Right cardiac atrium (tissue), 5 donors: Measurements from ENCODE around the gene KRT81. TPM values are rescaled to one million over a fixed set of nuclear protein-coding genes. Genes with fewer than 3 reads are reported as not detected.
A peak's percentile ranks its signal among the peaks of the same experiment; 100 is the strongest.
"Not testable (repeated sequence)": the region's sequence is repeated elsewhere in the genome, so short reads cannot be mapped to it uniquely, and the experiment has no call there.

ENCODE experiments used
- ATAC-seq, 2 donors: fragments of 200-7000 bp; cut with Tn5 transposase; one replicate each; pipeline versions ENCODE4 v1.8.0 to v1.9.1; 2020; ENCODE audit warnings: moderate library complexity in 2 of 2, mild to moderate bottlenecking in 1 of 2
- DNase-seq, 3 donors: peaks; one replicate each; pipeline ENCODE4 v3.0.0-alpha.2; 2020
- H3K27ac ChIP-seq: one replicate; pipeline ENCODE4 v1.5.1; 2013; ENCODE audit warnings: mild to moderate bottlenecking, low read length, control low read depth, moderate library complexity
- H3K27me3 ChIP-seq: one replicate; pipeline ENCODE4 v1.6.1; 2013; ENCODE audit not compliant: control insufficient read depth, insufficient read depth
- H3K4me1 ChIP-seq: one replicate; pipeline ENCODE4 v1.6.1; 2013; ENCODE audit warnings: low read length; ENCODE audit not compliant: control insufficient read depth, insufficient read depth
- H3K4me3 ChIP-seq: one replicate; pipeline ENCODE4 v1.5.1; 2013; ENCODE audit warnings: low read length, control low read depth
- H3K9me3 ChIP-seq: one replicate; pipeline ENCODE4 v1.6.1; 2013; ENCODE audit warnings: low read length; ENCODE audit not compliant: control insufficient read depth
- WGBS: extraction: QIAGEN DNeasy Blood & Tissue Kit; methylation state at CpG from one replicate; pipeline ENCODE4 v1.1.7; 2013; 5-methylcytosine and 5-hydroxymethylcytosine counted together
- intact Hi-C, 4 donors: fragments of 100-400 bp; cut with DNase I; formaldehyde crosslinking; loops; one replicate each; pipeline versions ENCODE4 v1.11.0 to v1.14.0; 2022 to 2023
- polyA plus RNA-seq: library from polyadenylated mRNA; stranded (reverse); fragments of 200-250 nt; gene quantifications from one replicate; pipeline ENCODE4 v1.2.3, GENCODE V29; 2013
- total RNA-seq, 4 donors: library from RNA; stranded (reverse); fragmentation: NEBNext Ultra II Directional; extraction: Animal tissue kit (Norgen Biotek cat#: 25700); gene quantifications; one replicate each; pipeline ENCODE4 v1.2.1, GENCODE V29; 2021
- donor health status: healthy with polysubstance abuse.
- donor health status: DM: no; HTN: yes; CAD: no.
- donor health status: DM: no; HTN: no; CAD: no.
- donor health status: DM: no; HTN: yes; CAD: no; lungs with severe emphysema.
- donor health status: DM: yes; HTN: yes; CAD: no.

Gene KRT81
- total and polyA plus RNA-seq, 5 donors, result not detected

DNA sequence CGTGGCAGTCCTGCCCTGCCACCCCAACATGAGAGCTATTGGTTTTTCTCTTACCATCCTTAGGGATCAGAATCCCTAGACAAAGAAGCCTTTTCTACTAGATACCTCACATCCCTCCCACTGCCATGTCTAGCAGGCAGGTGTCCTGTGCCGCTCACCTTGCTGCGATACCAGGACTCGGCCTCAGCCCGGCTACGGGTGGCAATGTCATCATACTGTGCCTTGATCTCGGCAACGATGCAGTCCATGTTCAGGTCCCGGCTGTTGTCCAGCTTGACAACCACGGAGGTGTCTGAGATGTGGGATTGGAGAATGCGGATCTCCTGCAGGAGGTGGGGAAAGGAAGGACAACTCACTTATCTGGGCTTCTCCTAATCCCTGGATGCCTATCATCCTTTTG lies 25.4 kb upstream of the KRT81 start:
- ATAC-seq, result no peak
- Histone ChIP-seq H3K27me3 (no peaks in the 10 kb centered on the region), H3K27ac (no peak overlapping the region)

GRCh38 chr12:52316290-52316689 lies 25.0 kb upstream of the KRT81 start:
- intact Hi-C loops, result no loop called here
- Histone ChIP-seq H3K4me3 (no peak overlapping the region), H3K27me3 (no peaks in the 10 kb centered on the region), H3K9me3 (no peaks in the 10 kb centered on the region), H3K4me1 (no peaks in the 10 kb centered on the region), H3K27ac (no peak overlapping the region)
- DNase-seq (no peak), ATAC-seq (no peak)
- 83% methylated on average over 9 of the region's 9 CpGs for WGBS

More for the DNA sequence above, 25.4 kb upstream of the KRT81 start:
- no peaks in the 10 kb centered on the region for H3K4me1 ChIP-seq
- H3K9me3 ChIP-seq, result no peaks in the 10 kb centered on the region
- DNase-seq, result no peak
- 80% methylated on average over 11 of the region's 11 CpGs for WGBS
- H3K4me3 ChIP-seq, result no peak overlapping the region
- intact Hi-C loops, result no loop called here

DNA sequence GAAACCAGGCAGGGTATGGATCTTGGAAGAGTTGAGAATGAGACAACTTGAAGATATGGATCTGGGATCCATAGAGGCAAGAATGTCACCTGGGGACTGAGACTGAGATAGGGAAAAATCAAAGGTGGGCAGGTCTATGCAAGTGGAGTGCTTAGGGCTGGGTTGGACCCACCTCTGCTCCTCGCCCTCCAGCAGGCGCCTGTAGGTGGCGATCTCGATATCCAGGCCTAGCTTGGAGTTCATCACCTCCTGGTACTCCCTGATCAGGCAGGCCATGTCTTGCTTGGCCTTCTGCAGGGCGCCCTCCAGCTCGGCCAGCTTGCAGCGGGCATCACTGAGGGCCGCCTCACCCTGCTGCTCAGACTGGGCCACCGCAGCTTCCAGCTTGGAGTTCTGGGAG lies 24.4 kb upstream of the KRT81 start:
- H3K9me3 ChIP-seq, H3K4me3 ChIP-seq, DNase-seq, intact Hi-C loops, ATAC-seq, H3K27me3 ChIP-seq, H3K4me1 ChIP-seq, H3K27ac ChIP-seq: not testable (repeated sequence)
- WGBS, result 53% methylated on average over 9 of the region's 9 CpGs

GRCh38 chr12:52314511-52314910 lies 23.2 kb upstream of the KRT81 start:
- 83% methylated on average over 13 of the region's 13 CpGs for WGBS
- intact Hi-C loops, result no loop called here
- ATAC-seq (no peak), DNase-seq (no peak)
- Histone ChIP-seq H3K4me1 (no peaks in the 10 kb centered on the region), H3K27me3 (no peaks in the 10 kb centered on the region), H3K4me3 (no peak overlapping the region), H3K27ac (no peak overlapping the region), H3K9me3 (no peaks in the 10 kb centered on the region)

DNA sequence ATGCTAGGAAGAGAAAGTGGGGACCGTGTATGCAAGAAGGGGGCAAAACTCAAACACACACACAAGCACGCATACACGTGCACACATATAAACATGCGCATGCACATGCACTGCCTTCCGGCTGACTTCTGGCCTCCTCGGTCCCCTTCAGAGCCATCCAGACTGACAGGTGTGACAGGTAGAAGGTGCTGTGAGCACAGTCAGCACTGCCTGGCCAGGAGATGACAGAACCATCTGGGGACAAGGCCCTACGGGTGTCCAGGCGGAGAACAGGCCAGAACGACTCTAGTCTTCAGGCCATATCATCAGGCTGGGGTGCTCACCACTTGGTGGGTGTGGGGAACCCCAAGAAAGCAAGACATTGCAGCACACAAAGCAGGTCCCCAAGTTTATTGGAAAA lies 22.6 kb upstream of the KRT81 start:
- H3K4me1 ChIP-seq, result no peaks in the 10 kb centered on the region
- WGBS, result 84% methylated on average over 9 of the region's 9 CpGs
- H3K9me3 ChIP-seq, result no peaks in the 10 kb centered on the region
- intact Hi-C loops, result no loop called here
- ATAC-seq (no peak), DNase-seq (no peak)
- H3K27me3 ChIP-seq, result no peaks in the 10 kb centered on the region
- H3K27ac ChIP-seq, result no peak overlapping the region
- no peak overlapping the region for H3K4me3 ChIP-seq

DNA sequence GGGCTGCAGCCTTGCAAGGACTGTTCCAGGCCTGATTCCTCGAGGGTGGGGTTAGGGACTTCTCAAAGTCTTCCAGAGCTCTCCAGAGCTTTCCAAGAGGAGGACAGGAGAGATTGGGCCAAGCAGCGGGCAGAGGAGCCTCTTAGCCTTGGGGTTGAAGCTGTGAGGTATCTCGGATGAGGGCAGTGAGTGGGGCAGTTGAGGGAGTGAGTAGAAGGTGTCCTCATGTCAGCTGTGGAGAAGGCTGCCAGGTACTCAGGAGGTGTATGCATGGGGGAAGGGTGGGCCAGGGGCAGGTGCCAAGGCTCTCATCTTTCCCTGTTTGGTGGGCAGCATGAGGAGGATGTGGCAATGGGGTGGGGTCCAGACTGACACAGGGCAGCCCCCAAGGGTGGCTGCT lies 22.1 kb upstream of the KRT81 start:
- no peaks in the 10 kb centered on the region for H3K9me3 ChIP-seq
- intact Hi-C loops, result no loop called here
- H3K4me1 ChIP-seq, result no peaks in the 10 kb centered on the region
- no peaks in the 10 kb centered on the region for H3K27me3 ChIP-seq
- no peak for DNase-seq
- ATAC-seq, result no peak
- 72% methylated on average over 3 of the region's 3 CpGs for WGBS
- H3K4me3 ChIP-seq, result no peak overlapping the region
- no peak overlapping the region for H3K27ac ChIP-seq

GRCh38 chr12:52312086-52312485 lies 20.8 kb upstream of the KRT81 start:
- DNase-seq (no peak), ATAC-seq (no peak)
- H3K4me3 ChIP-seq, result no peak overlapping the region
- H3K27me3 ChIP-seq, result no peaks in the 10 kb centered on the region
- 73% methylated on average over 4 of the region's 4 CpGs for WGBS
- H3K4me1 ChIP-seq, result no peaks in the 10 kb centered on the region
- intact Hi-C loops, result no loop called here
- no peak overlapping the region for H3K27ac ChIP-seq
- no peaks in the 10 kb centered on the region for H3K9me3 ChIP-seq

- no peak for DNase-seq
- no peaks in the 10 kb centered on the region for H3K27me3 ChIP-seq
- no peaks in the 10 kb centered on the region for H3K9me3 ChIP-seq
- ATAC-seq, result peak; percentile 25 to 63
- no peaks in the 10 kb centered on the region for H3K4me1 ChIP-seq
- 69% methylated on average over 3 of the region's 3 CpGs for WGBS
- H3K4me3 ChIP-seq, result no peak overlapping the region
- H3K27ac ChIP-seq, result no peak overlapping the region
- intact Hi-C loops, result no loop called here
Measured at GRCh38 chr12:52311285-52311648, 19.9 kb upstream of the KRT81 start.

GRCh38 chr12:52310622-52311284 lies 19.4 kb upstream of the KRT81 start:
- H3K4me1 ChIP-seq, result no peaks in the 10 kb centered on the region
- H3K27me3 ChIP-seq, result no peaks in the 10 kb centered on the region
- no peaks in the 10 kb centered on the region for H3K9me3 ChIP-seq
- intact Hi-C loops, result no loop called here
- no peak for DNase-seq
- ATAC-seq, result no peak
- H3K4me3 ChIP-seq, result no peak overlapping the region
- H3K27ac ChIP-seq, result no peak overlapping the region
- 59% methylated on average over 5 of the region's 5 CpGs for WGBS

- Histone ChIP-seq H3K4me1 (no peaks in the 10 kb centered on the region), H3K4me3 (no peak overlapping the region), H3K27me3 (no peaks in the 10 kb centered on the region), H3K9me3 (no peaks in the 10 kb centered on the region), H3K27ac (no peak overlapping the region)
- no peak for ATAC-seq
- 47% methylated on average over 15 of the region's 15 CpGs for WGBS
- intact Hi-C loops, result no loop called here
- DNase-seq, result no peak
Measured at GRCh38 chr12:52308806-52309425, 17.6 kb upstream of the KRT81 start.

GRCh38 chr12:52307836-52308805 lies 16.8 kb upstream of the KRT81 start:
- Histone ChIP-seq H3K27ac (no peak overlapping the region), H3K27me3 (no peaks in the 10 kb centered on the region), H3K4me1 (no peaks in the 10 kb centered on the region), H3K4me3 (peak overlapping the region; percentile 7), H3K9me3 (no peaks in the 10 kb centered on the region)
- DNase-seq (peak; percentile 55 to 83 (median 78)), ATAC-seq (peak; percentile 85 to 86)
- intact Hi-C loops, result no loop called here
- 7% methylated on average over 71 of the region's 71 CpGs for WGBS
